Retina (tissue), 1 donor: Measurements from ENCODE around the gene CREB3.

Experiments used
- DNase-seq: peaks from one replicate; pipeline ENCODE4 v3.0.0-alpha.2; 2016

Gene CREB3

GRCh38 chr9:35728041-35728971, 4.2 kb upstream of the CREB3 start:
- DNase-seq: peak; percentile 28

GRCh38 chr9:35729101-35729500, 3.4 kb upstream of the CREB3 start:
- DNase-seq: no peak

GRCh38 chr9:35729700-35730485, 2.6 kb upstream of the CREB3 start:
- peak; percentile 29 for DNase-seq

GRCh38 chr9:35730486-35730854, 2.0 kb upstream of the CREB3 start:
- DNase-seq: no peak

- DNase-seq: peak; percentile 57
These were observed 866 bp upstream of the CREB3 start for GRCh38 chr9:35731415-35732184.

- no peak for DNase-seq
These were observed 505 bp downstream of the CREB3 start for GRCh38 chr9:35732800-35733541.

- no peak for DNase-seq
These were observed 1.6 kb downstream of the CREB3 start for GRCh38 chr9:35734096-35734495.

GRCh38 chr9:35736201-35736633, 3.8 kb downstream of the CREB3 start:
- peak; percentile 60 for DNase-seq

GRCh38 chr9:35737143-35737542, 4.7 kb downstream of the CREB3 start:
- DNase-seq: no peak

GRCh38 chr9:35738186-35738585, 5.7 kb downstream of the CREB3 start:
- DNase-seq: no peak

GRCh38 chr9:35738924-35739323, 6.5 kb downstream of the CREB3 start:
- DNase-seq: no peak

- no peak for DNase-seq
These were observed 7.8 kb downstream of the CREB3 start for GRCh38 chr9:35740243-35740642.

GRCh38 chr9:35741740-35742139, 9.3 kb downstream of the CREB3 start:
- DNase-seq: no peak

- no peak for DNase-seq
These were observed 11.0 kb downstream of the CREB3 start for GRCh38 chr9:35743452-35743851.

GRCh38 chr9:35743880-35744518, 11.5 kb downstream of the CREB3 start:
- no peak for DNase-seq

GRCh38 chr9:35745569-35745968, 13.1 kb downstream of the CREB3 start:
- no peak for DNase-seq

GRCh38 chr9:35746583-35746982, 14.1 kb downstream of the CREB3 start:
- no peak for DNase-seq

- peak; percentile 42 for DNase-seq
These were observed 15.9 kb downstream of the CREB3 start for GRCh38 chr9:35748242-35748857.

- peak; percentile 86 for DNase-seq
These were observed 16.5 kb downstream of the CREB3 start, which contains the start of the genes GBA2 and RGP1 for GRCh38 chr9:35748858-35749514. Gene GBA2, minus strand, starts transcription at chr9:35749228. Its CDS starts 524 bp downstream, at chr9:35748704. Gene RGP1, plus strand, starts transcription at chr9:35749287. Its CDS starts 469 bp downstream, at chr9:35749756.

GRCh38 chr9:35749515-35750255, 17.2 kb downstream of the CREB3 start:
- DNase-seq: no peak
